ENCODE measurements around the gene ELOVL4.

ELOVL4 gene

GRCh38 chr6:79878142-79878748, 69.1 kb downstream of the ELOVL4 start:
- Histone ChIP-seq H3K27me3 (replicated peaks; ENCODE audit: insufficient read depth, low read length) (no peaks in the 10 kb centered on the region), H3K4me2 (ENCODE audit: low read depth, low read length) (no peak overlapping the region), H3K4me3 (ENCODE audit: low read length) (no peak overlapping the region), H2AFZ (ENCODE audit: low read length) (no peak overlapping the region), H3K4me1 (ENCODE audit: low read length) (no peaks in the 10 kb centered on the region), H3K79me2 (ENCODE audit: low read length) (no peaks in the 10 kb centered on the region), H3K9me2 (replicated peaks; ENCODE audit: insufficient read depth, low read length) (no peaks in the 10 kb centered on the region), H3K27ac (ENCODE audit: low read length) (no peak overlapping the region), H3K36me3 (replicated peaks; ENCODE audit: insufficient read depth, low read length) (no peaks in the 10 kb centered on the region), H3K9ac (ENCODE audit: low read length) (no peak overlapping the region), H4K20me1 (ENCODE audit: insufficient read depth, low read length) (no peaks in the 10 kb centered on the region), H3K9me3 (replicated peaks; ENCODE audit: insufficient read depth, low read length) (no peaks in the 10 kb centered on the region), H3F3A (ENCODE audit: insufficient read depth, low read length) (no peaks in the 10 kb centered on the region)
- no peak for DNase-seq
- TF ChIP-seq CTCF (IDR thresholded peaks at IDR 0.05; ENCODE audit: low read length) (no peak), EZH2phosphoT487 (IDR thresholded peaks at IDR 0.05; ENCODE audit: low read length) (no peak), EZH2 (optimal IDR thresholded peaks at IDR 0.05; ENCODE audit: low read depth, low read length) (no peak)

GRCh38 chr6:79874531-79875134, 72.7 kb downstream of the ELOVL4 start:
- H3K4me3 ChIP-seq (ENCODE audit: low read length), result no peak overlapping the region
- H3K27me3 ChIP-seq (replicated peaks; ENCODE audit: insufficient read depth, low read length), result no peaks in the 10 kb centered on the region
- H3K4me2 ChIP-seq (ENCODE audit: low read depth, low read length), result no peak overlapping the region
- H4K20me1 ChIP-seq (ENCODE audit: insufficient read depth, low read length), result no peaks in the 10 kb centered on the region
- no peaks in the 10 kb centered on the region for H3K4me1 ChIP-seq (ENCODE audit: low read length)
- H3K27ac ChIP-seq (ENCODE audit: low read length), result no peak overlapping the region
- H3K9me3 ChIP-seq (replicated peaks; ENCODE audit: insufficient read depth, low read length), result no peaks in the 10 kb centered on the region
- no peak for DNase-seq
- H3K9me2 ChIP-seq (replicated peaks; ENCODE audit: insufficient read depth, low read length), result no peaks in the 10 kb centered on the region
- no peaks in the 10 kb centered on the region for H3K79me2 ChIP-seq (ENCODE audit: low read length)
- H2AFZ ChIP-seq (ENCODE audit: low read length), result no peak overlapping the region
- TF ChIP-seq CTCF (IDR thresholded peaks at IDR 0.05; ENCODE audit: low read length), result no peak
- no peak for TF ChIP-seq EZH2phosphoT487 (IDR thresholded peaks at IDR 0.05; ENCODE audit: low read length)
- no peak for TF ChIP-seq EZH2 (optimal IDR thresholded peaks at IDR 0.05; ENCODE audit: low read depth, low read length)
- H3F3A ChIP-seq (ENCODE audit: insufficient read depth, low read length), result no peaks in the 10 kb centered on the region
- H3K9ac ChIP-seq (ENCODE audit: low read length), result no peak overlapping the region
- no peaks in the 10 kb centered on the region for H3K36me3 ChIP-seq (replicated peaks; ENCODE audit: insufficient read depth, low read length)

- no peaks in the 10 kb centered on the region for H3K27me3 ChIP-seq (replicated peaks; ENCODE audit: insufficient read depth, low read length)
- no peaks in the 10 kb centered on the region for H4K20me1 ChIP-seq (ENCODE audit: insufficient read depth, low read length)
- no peaks in the 10 kb centered on the region for H3F3A ChIP-seq (ENCODE audit: insufficient read depth, low read length)
- no peaks in the 10 kb centered on the region for H3K9me3 ChIP-seq (replicated peaks; ENCODE audit: insufficient read depth, low read length)
- no peak overlapping the region for H3K4me3 ChIP-seq (ENCODE audit: low read length)
- no peaks in the 10 kb centered on the region for H3K9me2 ChIP-seq (replicated peaks; ENCODE audit: insufficient read depth, low read length)
- no peak for DNase-seq
- H2AFZ ChIP-seq (ENCODE audit: low read length), result no peak overlapping the region
- H3K27ac ChIP-seq (ENCODE audit: low read length), result no peak overlapping the region
- H3K9ac ChIP-seq (ENCODE audit: low read length), result no peak overlapping the region
- TF ChIP-seq CTCF (IDR thresholded peaks at IDR 0.05; ENCODE audit: low read length) (no peak), EZH2 (optimal IDR thresholded peaks at IDR 0.05; ENCODE audit: low read depth, low read length) (no peak), EZH2phosphoT487 (IDR thresholded peaks at IDR 0.05; ENCODE audit: low read length) (no peak)
- no peaks in the 10 kb centered on the region for H3K79me2 ChIP-seq (ENCODE audit: low read length)
- 0 out of 2 replicates have a peak, but pooled peaks cover 5% of the 10 kb centered on the region for H3K4me1 ChIP-seq (ENCODE audit: low read length)
- H3K4me2 ChIP-seq (ENCODE audit: low read depth, low read length), result no peak overlapping the region
- H3K36me3 ChIP-seq (replicated peaks; ENCODE audit: insufficient read depth, low read length), result no peaks in the 10 kb centered on the region
These were observed 74.4 kb downstream of the ELOVL4 start for GRCh38 chr6:79872986-79873385.
